SIG-M5 treated with dmso at 0.1 percent for 504 hours (cell line): ENCODE results near the gene RCAN1.
A peak's percentile ranks its signal among the peaks of the same experiment; 100 is the strongest.
"Not testable (repeated sequence)": the region's sequence is repeated elsewhere in the genome, so short reads cannot be mapped to it uniquely, and the experiment has no call there.

Experiments
- DNase-seq: peaks from one replicate; lab custom pipeline; 2025; ENCODE audit not compliant: unreplicated experiment; lab: John Stamatoyannopoulos, UW

RCAN1 gene

DNA sequence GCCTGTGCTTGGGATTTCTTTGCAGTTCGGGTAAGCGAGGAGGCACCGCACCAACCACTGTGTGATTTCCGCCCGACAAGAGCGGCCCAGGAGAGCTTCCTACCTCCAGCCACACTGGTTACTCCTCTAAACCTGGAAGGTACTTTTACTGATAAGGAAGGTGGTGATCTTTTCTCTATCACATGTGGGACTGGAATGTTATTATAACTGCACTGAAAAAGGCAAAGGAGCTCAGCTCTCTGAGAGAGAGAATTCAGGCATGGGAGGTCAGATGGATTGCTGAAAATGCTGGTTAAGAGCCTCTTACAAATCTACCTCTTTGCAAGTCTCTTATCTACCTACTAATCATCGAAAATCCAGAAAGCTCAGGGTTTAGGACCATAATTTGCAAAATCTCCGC lies 95.2 kb downstream of the RCAN1 start:
- DNase-seq, result no peak

DNA sequence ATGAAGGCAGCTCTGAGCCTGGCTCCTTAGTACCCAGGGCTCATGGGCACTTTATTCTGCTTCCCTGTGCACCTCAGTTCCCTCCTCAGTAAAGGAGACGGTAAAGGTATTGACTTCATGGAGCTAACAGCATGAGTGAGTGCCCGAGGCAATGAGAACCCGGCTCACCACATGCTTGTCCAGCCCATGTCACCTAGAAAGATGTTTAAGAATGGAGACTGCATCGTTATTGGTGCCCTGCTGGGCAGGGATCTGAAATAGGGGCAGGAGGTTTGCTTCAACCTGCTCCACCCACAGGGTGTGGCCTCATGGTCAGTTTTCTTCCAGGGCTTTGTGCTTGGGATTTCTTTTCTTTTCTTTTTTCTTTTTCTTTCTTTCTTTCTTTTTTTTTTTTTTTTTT lies 95.9 kb downstream of the RCAN1 start:
- no peak for DNase-seq

DNA sequence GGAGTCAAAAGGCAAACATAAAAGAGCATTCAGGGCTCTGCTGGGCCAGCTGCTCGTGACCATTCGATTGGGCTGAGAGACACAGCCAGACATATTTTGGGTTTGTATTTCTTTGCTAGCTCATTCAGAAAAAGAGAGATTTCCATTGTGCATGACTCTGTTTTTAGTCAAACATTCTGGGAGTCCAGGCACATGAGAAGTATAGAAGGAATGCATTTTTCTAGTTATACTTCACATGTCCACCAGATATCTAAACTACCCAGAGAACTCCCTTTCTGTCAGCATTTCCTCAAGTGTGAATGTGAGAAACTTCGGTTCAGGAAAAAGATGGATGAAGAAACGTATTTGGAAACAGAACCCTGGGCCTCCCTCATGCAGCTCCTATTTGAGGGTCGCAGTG lies 96.6 kb downstream of the RCAN1 start:
- no peak for DNase-seq

DNA sequence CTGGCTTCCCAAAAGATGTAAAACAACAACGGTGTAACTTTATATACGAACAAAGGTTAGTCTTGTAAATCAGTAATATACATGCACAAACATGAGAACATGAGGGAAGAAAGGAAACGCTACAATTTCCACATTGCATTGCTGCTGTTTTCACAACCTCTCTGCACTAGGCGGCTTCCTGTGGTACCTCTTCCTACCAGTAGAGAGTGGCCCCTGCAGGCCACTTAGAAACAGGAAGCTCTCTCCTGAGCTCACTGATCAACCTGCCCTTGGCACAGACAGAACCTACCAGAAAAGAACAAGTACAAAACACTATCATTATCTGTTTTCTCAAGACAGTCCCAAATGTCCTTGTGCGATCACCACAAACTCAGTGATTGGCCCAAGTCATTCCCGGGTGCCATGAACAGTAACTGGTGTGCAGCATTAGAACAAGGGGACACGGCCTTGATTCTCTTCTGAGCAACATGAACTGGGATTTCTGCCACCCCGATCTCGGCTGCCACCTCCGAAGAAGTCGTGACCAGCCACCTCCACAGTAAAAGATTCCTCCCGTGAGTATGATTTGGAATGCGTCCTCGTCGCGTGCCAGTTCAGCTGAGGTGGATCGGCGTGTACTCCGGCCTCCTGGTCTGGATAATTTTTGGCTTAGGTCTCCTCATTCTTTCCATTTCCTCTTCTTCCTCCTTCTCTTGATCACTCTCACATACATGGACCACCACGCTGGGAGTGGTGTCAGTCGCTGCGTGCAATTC lies 97.2 kb downstream of the RCAN1 start:
- DNase-seq, result peak; percentile 85

DNA sequence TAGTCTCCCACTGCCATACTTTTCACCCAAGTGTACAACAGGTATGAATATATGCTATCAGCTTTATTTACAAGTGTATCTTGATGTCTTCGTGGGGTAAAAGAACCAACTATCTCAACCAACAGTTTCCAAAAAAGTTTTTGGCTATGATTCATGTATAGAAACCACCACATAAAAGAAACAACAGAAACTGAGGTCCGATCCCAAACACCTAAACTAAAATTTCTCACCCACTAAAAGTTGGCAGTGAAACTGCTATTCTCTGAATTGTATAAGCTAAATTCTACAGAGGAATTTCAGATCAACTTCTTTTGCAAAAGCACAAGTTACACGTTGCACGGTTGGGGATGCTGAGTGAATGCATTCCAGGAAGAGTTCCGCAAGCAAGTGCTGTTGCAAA lies 97.9 kb downstream of the RCAN1 start:
- no peak for DNase-seq

DNA sequence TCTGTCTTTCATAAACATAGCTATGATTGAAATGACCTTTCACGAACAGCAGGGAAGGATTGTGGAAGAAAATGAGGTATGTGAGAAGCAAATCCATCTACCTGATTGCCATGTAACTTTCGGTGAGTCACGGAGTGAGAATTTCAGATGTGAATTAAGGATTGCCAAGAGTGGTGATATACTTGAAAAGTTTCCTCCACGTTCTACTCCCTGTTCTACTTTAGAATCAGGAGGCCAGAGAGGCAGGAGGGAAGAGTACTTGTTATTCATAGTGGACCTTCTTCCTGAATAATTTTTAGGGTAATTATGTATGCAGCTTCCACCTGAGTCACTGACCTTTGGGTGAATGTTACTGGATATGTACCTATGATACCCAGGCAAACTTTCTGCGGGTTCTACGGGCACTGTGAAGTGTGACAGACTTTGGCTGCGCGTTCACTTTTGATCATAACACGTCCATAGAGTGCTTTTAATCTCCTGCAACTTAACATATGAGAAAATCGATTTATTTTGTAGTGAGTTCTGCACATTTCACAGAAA lies 100.3 kb downstream of the RCAN1 start:
- DNase-seq, result no peak

DNA sequence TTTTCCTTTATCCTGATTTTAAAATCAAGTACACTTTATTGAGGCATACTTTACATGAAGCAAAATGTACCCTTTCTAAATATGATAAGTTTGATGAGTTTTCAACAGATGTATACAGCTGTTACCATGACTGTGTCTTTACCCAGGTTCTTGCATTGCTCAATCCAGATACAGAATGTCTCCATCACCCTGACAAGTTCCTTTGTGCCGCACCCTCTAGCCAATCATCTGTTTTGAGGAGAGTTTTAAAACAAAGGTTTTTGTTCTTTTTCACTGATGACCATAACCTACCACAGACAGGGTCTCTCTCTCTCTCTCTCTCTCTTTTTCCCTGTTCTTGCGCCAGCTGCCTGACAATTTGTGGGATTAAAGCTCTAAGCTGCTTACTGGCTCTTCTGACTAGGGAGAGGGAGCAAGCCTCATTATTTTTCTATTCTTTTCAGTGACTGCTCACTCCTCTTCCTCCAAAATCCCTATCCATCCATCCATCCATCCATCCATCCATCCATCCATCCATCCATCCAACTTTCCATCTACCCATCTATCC lies 101.7 kb downstream of the RCAN1 start:
- DNase-seq, result peak; percentile 79

DNA sequence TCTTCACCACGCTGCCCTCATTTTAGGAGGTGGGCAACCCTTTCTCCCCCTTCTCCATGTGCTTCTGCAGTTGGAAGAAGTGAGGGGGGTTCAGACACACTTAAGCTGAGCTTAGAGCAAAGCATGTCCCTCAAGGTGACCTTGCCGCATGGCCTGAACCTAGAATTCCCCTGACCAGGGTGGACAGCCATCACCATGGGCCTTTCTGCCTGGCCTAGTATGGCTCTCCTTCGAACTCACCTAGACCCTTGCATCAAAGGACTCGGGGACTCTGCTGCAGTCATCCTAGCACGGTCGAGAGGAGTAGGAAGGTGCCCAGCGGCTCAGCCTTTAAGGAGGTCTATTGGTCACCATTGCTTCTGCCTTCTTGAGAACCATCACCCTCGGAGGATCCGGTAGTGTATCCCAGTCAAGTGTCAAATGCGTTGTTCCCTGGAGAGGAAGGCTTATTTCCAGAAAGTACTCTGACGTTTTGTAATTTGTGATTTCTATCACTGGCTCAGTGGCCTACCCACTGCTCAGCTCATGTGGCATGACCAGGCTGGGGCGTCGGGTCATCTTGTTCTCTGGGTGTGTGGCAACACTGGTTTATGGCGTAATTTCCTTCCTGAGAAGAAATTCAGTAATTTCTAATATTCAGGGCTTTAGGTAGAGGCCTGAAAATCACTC lies 103.0 kb downstream of the RCAN1 start, which contains the start of gene KCNE1:
Gene KCNE1, minus strand, starts transcription at position 424 of the 669 bp plus-strand sequence. CDS start 62,576 bp downstream, outside the sequence.
- peak; percentile 60 for DNase-seq

DNA sequence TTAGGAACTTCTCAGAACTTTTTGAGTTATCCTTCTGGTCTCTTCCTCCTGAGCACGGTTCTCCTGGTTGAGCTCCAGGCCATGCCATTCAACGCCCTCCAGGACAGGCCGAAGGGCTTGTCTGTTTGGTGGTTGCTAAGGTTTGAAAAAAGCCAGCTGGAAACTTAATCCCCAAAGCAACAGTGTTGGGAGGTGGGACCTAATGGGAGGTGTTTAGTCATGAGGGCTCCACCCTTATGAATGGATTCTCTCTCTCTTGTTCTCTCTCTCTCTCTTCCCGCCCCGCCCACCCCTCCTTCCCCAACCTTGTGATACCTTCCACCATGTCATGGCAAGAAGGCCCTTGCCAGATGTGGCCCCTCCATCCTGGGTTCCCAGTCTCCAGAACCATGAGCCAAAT lies 103.7 kb downstream of the RCAN1 start:
- DNase-seq, result no peak

DNA sequence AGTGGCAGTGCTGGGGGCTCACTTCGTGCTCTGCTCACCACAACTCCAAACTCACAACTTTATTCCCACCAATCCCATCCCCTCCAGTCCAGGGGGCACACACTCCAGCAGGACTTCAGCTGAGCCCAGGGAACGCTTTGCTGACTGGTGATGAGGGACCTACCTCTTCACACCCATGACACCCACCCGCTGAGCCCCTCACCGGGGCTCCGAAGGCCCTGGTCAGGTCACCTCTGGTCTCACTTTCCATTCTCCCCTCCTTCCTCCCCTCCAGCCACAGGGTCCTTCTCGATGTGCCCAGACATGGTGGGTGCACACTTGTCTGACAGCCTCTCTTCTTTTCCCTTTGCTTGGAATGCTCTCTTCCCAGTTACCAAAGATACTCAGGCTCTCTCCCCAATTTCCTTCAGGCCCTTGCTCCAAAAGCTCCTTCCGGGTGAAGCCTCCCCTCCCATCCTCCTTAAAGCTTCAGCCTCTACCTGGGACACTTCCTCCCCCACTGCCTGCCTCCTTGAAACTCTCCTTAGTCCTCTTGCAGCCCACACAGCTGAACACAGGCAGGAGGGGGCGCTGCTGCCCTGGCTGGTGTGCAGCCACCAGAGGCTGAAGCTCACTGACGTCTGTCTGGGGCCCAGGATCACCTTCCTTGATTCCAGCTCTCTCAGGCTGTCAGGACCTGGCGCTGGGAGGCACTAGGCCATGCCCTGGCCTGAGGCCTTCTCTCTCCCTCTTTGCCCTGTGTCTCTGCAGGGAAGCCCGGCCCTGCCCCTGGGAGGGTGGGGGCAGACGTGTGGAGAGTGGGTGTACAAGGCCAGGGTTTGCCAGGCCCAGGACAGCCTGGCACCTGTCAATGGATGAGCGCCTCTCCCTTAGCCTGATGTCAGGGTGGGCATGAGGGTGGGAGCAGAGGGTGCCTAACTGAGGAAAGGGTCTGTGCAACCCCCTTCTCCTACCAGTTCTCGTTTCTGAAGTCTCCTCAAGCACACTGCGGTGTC lies 104.5 kb downstream of the RCAN1 start:
- DNase-seq, result peak; percentile 70

DNA sequence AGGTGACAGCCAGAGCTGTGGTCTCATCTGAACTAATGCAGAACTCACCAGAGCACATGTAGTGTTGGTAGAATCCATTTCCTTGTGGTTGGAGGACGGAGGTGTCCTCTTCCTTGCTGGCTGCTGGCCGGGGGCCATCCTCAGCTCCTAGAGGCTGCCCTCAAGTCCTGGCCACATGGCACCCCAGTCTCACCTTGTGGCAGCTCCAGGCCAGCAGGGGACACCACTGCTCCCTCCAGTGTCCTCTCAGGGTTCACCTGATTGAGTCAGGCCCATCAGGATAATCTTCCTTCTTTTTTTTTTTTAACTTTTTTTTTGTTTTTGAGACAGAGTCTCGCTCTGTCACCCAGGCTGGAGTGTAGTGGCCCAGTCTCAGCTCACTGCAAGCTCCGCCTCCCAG lies 105.8 kb downstream of the RCAN1 start:
- no peak for DNase-seq

DNA sequence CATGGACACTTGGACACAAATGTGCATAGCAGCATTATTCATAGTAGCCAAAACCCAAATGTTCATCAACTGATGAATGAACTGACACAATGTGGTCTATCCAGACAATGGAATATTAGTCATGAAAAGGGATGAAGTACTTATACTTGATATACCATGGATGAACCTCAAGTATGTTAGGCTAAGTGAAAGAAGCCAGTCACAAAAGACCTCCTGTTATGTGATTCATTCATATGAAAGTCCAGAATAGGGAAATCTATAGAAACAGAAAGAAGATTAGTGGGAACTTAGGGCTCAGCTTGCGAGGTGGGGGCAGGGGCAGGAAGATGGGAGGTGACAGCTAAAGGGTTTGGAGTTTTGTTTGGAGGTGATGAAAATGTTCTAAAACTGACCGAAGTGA lies 110.3 kb downstream of the RCAN1 start:
- DNase-seq, result no peak

DNA sequence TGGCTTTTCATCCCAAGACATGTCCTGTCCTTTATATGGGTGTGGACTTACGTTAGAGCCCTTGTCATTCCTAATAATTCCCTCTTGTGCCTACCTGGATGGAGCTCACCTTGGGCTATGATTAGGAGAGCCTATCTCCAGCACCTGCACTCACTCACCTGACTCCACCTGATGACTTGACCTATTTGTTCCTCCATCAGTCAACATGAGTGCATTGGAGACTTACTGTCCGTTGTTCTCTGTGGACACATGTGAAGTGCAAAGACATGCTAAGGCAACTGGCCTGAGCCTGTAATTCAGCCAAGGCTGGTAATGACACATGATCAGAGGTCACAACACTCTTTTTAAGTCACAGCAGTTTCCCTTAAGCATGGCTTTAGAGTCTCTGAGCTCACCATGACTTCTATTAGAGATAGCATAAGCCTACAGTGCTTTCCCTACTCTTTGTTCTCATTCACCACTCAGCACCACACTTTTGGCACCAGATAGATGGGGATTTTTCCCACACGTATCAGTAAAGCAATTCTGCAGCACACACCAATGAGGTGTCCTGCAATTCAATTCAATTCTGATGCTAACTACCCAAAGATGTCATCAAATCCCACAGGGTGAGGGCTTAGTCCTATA lies 112.3 kb downstream of the RCAN1 start:
- DNase-seq, result no peak

DNA sequence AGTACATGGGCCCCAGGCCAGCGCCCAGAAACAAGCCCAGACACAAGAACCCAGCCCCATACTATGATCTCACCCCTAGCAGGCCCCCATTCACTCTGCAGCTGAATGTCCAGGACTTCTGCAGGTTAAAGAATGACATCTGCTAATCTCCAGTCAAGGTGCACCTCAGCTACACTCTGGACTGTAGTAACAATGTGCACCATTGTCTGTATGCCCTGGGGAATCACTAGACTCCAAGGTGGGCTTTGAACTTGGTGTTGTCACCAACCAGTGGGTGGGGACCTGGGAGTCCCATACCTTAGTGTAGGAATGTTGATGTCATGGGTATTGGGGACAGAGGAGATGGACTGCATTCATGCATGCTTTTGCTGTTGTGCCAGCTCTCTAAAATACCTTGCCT lies 113.2 kb downstream of the RCAN1 start:
- DNase-seq, result no peak

DNA sequence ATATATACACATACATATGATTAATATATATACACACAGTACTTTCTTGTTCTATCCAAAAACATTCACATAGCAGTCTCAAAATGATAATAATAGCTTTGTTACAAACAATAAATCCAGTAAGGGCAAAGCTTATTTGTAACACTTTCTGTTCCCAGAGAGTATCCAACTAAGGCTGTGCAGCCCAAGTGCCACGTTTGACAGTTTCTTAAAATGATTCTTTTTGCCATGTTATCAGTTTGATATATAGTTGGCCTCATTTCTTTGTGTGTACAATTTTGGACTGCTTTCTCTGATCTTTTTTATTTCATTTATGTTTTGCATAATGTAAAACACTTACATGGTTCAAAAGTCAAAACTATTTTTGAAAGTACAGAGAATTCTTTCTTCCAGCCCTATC lies 114.7 kb downstream of the RCAN1 start:
- DNase-seq, result no peak

DNA sequence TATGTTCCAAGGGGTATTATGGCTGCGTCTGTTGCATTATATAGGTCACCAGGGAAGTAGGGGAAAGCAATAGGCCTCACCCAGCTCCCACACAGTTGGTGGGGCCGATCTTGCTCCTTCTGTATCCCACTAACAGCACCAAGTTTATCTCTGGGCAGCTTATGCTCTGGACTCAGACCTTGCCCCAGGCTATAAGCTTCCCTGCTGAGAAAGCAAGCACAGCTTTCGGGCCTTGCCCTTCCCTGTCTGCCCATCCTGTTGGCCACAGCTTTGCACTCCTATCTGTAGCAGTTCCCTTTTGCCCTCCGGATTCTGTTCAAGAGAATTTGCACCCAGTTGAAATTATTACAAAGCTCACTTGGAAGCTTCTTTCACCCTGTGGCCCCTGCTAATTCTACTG lies 115.8 kb downstream of the RCAN1 start:
- no peak for DNase-seq

DNA sequence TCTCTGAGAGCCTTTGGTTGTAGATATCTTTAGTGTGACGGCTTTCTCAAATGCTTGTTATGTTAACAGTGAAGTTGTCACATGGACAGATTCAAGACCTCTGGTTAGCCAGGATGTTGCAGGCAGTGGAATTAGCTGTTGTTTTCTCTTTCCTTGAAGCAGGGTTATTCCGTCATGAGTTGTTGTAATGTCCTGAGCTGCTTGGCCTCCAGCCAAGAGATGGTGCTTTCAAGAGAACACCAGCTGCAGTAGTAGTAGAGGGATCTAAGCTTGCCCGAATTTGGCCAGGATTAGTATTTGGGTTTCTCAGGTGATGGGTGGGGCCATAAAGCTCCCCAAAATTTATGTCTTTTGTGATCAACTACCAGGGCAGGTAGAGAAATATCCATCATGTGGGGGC lies 116.3 kb downstream of the RCAN1 start:
- no peak for DNase-seq

DNA sequence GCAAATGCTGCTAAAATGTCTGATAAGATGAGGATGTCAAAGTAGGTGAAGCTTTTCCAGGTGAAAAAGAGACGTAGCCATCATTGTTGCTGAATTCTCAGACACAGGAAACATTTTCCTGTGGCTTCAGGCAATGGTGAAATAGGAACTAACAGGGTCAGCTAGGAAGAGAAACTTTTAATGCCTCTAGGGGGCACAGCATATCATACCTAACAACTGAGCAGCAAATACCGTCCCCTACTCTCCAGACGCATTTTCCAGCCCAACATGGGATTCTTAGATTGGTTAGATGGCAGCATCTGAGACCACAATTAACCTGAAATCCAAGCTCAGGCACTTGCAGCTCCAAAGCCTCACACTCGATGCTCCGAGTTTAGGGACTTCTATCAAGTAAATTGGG lies 131.1 kb downstream of the RCAN1 start:
- not testable (repeated sequence) for DNase-seq

DNA sequence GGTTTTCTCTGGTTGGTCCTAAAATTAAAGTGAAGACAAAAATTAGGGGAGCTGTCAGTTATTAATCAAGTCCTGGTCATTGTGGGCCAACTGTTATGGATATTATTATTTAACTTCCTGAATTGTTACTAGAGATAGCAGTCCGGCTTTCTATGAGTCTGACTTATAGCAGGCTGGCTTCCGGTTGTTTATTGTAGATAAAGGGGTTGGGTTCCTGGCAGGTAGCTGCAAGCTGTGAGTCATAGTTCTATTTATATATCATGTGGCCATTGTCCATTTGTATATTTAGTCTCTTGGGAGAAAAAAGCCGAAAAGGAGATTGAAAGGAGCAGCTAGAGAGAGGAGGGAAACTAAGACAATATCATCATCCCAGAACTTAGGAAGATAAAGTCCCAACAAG lies 131.5 kb downstream of the RCAN1 start:
- not testable (repeated sequence) for DNase-seq

DNA sequence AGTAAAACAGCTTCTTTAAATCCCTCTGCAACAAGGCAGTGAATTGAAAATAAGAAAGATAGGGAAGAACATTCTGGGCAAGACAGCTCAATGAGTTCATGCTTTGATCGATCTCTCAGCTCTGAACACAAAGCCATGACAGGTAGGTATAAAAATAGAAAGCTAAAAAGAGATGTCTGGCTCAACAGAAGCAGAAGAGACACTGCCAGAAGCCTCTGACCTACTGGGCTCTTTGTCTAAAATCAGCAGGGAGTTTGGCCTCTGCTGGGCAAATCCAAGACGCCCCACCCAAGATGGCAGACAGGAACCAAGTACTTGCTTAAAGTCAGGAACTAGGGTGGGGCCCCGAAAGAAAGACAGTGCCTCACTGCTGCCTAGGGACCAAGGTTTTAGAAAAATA lies 147.6 kb downstream of the RCAN1 start:
- not testable (repeated sequence) for DNase-seq
